RWPE2 (cell line): ENCODE results near the gene YJU2.

Source experiments
- ATAC-seq: fragments of 200-7000 bp; cut with Tn5 transposase; 3 replicates; pipeline ENCODE4 v1.9.1; 2021; ENCODE audit warnings: low read depth
- DNase-seq: peaks from one replicate; pipeline ENCODE4 v3.0.0-alpha.2; 2020; ENCODE audit warnings: low spot score
- H3K27ac ChIP-seq: fragments of 450-650 bp; 2 replicates; pipeline ENCODE4 v1.5.1; 2017; ENCODE audit warnings: mild to moderate bottlenecking; ENCODE audit not compliant: poor library complexity, severe bottlenecking
- H3K27me3 ChIP-seq: fragments of 250-450 bp; sonication (Bioruptor Pico); 2 replicates; pipeline ENCODE4 v1.5.1; 2021; ENCODE audit warnings: mild to moderate bottlenecking, moderate library complexity; ENCODE audit not compliant: insufficient read depth, poor library complexity, severe bottlenecking
- H3K36me3 ChIP-seq: fragments of 250-450 bp; sonication (Bioruptor Pico); 2 replicates; pipeline ENCODE4 v1.5.1; 2020; ENCODE audit warnings: low read depth, mild to moderate bottlenecking, moderate library complexity
- H3K4me1 ChIP-seq: fragments of 250-450 bp; sonication (Bioruptor Pico); 2 replicates; pipeline ENCODE4 v1.5.1; 2021; ENCODE audit warnings: mild to moderate bottlenecking, moderate library complexity; ENCODE audit not compliant: insufficient read depth, poor library complexity, severe bottlenecking
- H3K4me3 ChIP-seq: fragments of 250-450 bp; sonication (Bioruptor Pico); 2 replicates; pipeline ENCODE4 v1.5.1; 2021; ENCODE audit warnings: mild to moderate bottlenecking, moderate library complexity; ENCODE audit not compliant: severe bottlenecking
- H3K9me3 ChIP-seq: fragments of 250-450 bp; sonication (Bioruptor Pico); 2 replicates; pipeline ENCODE4 v1.5.1; 2021; ENCODE audit warnings: mild to moderate bottlenecking, moderate library complexity; ENCODE audit not compliant: severe bottlenecking
- CTCF ChIP-seq: fragments of 450-650 bp; IDR thresholded peaks from one replicate; pipeline ENCODE4 v1.5.1; 2017; ENCODE audit warnings: mild to moderate bottlenecking, moderate library complexity; ENCODE audit not compliant: poor library complexity, severe bottlenecking

YJU2 gene

DNA sequence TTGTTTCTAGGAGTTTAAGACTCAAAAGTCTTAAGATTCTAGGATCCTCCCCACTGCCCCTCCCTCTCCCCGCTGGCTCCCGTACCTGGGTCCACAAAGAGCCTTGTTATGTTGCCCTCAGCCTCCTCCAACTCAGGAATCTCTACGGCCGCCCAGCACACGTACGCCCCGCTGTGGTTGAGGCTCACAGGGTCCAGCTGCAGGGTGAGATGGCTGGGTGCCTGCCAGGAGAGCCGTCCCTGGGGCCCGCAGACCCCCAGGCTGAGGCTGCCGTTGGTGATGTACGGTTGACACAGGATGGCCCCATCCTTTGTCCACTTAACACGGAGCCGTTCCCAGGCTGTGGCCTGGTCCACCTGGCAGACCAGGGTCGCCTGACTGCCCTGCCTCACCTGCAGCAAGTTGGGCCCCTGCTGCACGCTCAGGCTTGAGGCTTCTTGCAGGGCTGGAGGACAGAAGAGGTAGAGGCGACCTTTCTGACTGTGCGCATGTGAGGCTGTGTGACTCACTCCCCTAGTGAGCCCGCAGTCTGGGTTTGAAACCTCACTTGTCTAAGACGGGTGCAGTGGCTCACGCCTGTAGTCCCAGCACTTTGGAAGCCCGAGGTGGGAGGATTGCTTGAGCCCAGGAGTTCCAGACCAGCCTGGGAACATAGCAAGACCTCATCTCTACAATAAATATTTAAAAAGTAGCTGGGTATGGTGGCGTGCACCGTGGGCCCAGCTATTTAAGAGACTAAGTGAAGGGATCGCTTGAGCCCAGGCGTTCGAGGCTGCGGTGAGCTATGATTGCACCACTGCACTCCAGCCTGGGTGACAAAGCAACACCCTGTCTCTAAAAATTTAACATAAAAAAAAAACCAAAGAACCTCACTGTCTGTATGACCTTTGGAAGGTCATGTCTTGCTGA, 51.3 kb downstream of the YJU2 start:
- Histone ChIP-seq H3K4me1 (no peaks in the 10 kb centered on the region), H3K27ac (no peak overlapping the region), H3K27me3 (no peaks in the 10 kb centered on the region), H3K36me3 (no peaks in the 10 kb centered on the region), H3K4me3 (no peak overlapping the region), H3K9me3 (no peaks in the 10 kb centered on the region)
- ATAC-seq (no peak), DNase-seq (no peak)
- no peak for TF ChIP-seq CTCF

GRCh38 chr19:4298810-4299550, 52.1 kb downstream of the YJU2 start:
- H3K9me3 ChIP-seq: no peaks in the 10 kb centered on the region
- H3K27me3 ChIP-seq: no peaks in the 10 kb centered on the region
- H3K4me3 ChIP-seq: no peak overlapping the region
- no peak for DNase-seq
- TF ChIP-seq CTCF: no peak
- no peak overlapping the region for H3K27ac ChIP-seq
- H3K36me3 ChIP-seq: no peaks in the 10 kb centered on the region
- no peaks in the 10 kb centered on the region for H3K4me1 ChIP-seq
- no peak for ATAC-seq

GRCh38 chr19:4300589-4300988, 53.7 kb downstream of the YJU2 start:
- no peaks in the 10 kb centered on the region for H3K9me3 ChIP-seq
- no peaks in the 10 kb centered on the region for H3K4me1 ChIP-seq
- no peaks in the 10 kb centered on the region for H3K27me3 ChIP-seq
- no peak overlapping the region for H3K27ac ChIP-seq
- no peak overlapping the region for H3K4me3 ChIP-seq
- TF ChIP-seq CTCF: no peak
- ATAC-seq (no peak), DNase-seq (no peak)
- H3K36me3 ChIP-seq: no peaks in the 10 kb centered on the region

GRCh38 chr19:4301590-4302242, 54.8 kb downstream of the YJU2 start:
- Histone ChIP-seq H3K36me3 (no peaks in the 10 kb centered on the region), H3K4me1 (no peaks in the 10 kb centered on the region), H3K27me3 (no peaks in the 10 kb centered on the region), H3K4me3 (no peak overlapping the region), H3K27ac (no peak overlapping the region), H3K9me3 (no peaks in the 10 kb centered on the region)
- TF ChIP-seq CTCF: no peak
- DNase-seq (no peak), ATAC-seq (no peak)
